HCT116 (cell line): Measurements from ENCODE around the gene CDC45. TPM values are rescaled to one million over a fixed set of nuclear protein-coding genes. Genes with fewer than 3 reads are reported as not detected.

Source experiments
- ATAC-seq: fragments of 200-7000 bp; cut with Tn5 transposase; 2 replicates; pipeline ENCODE4 v1.9.1; 2020; ENCODE audit warnings: mild to moderate bottlenecking, moderate library complexity
- BruUV-seq: library from RNA; stranded (reverse); fragments of 400-500 nt; replicated peaks from 2 replicates; lab custom pipeline; 2021; lab: Mats Ljungman, UMichigan
- CTCF ChIA-PET: fragments of 300-600 bp; sonication (Branson Sonifier 250); formaldehyde crosslinking; loops from one replicate; lab custom pipeline; 2021; ENCODE audit warnings: antibody characterized with exemption; lab: Charles Lee
- POLR2A ChIA-PET: fragments of 300-600, 350-600 bp; sonication (Branson Sonifier 250); formaldehyde crosslinking; loops from one replicate; lab custom pipeline; 2021; ENCODE audit warnings: antibody characterized with exemption; lab: Charles Lee
- RAD21 ChIA-PET, 2 experiments: fragments of 300-600 bp; sonication (Branson Sonifier 250); formaldehyde crosslinking; loops; one replicate each; lab custom pipeline; 2023; ENCODE audit warnings: low total read pairs in 2 of 2; ENCODE audit not compliant: uncharacterized antibody in 2 of 2, unreplicated experiment in 2 of 2, low non-redundant PET in 1 of 2; lab: Charles Lee
- DNase-seq: peaks from one replicate; pipeline ENCODE4 v3.0.0-alpha.2; 2010; ENCODE audit warnings: low read depth, low spot score
- H2AFZ ChIP-seq: fragments of 200-600 bp; shearing (Covaris generic), sonication (generic); 2 replicates; pipeline ENCODE4 v1.6.1; 2017; ENCODE audit warnings: low read depth, mixed run types, mixed read lengths, antibody characterized with exemption, low read length; ENCODE audit not compliant: poor library complexity, severe bottlenecking
- H3K27ac ChIP-seq: 2 replicates; pipeline ENCODE4 v1.5.1; 2012; ENCODE audit warnings: low read depth, low read length
- H3K27me3 ChIP-seq: fragments of 200-600 bp; sonication (generic); 2 replicates; pipeline ENCODE4 v1.6.1; 2016; ENCODE audit warnings: mixed run types, low read length, mixed read lengths; ENCODE audit not compliant: insufficient read depth
- H3K36me3 ChIP-seq, 2 experiments: fragments of 200-500 bp in 1 of 2; fragments of 200-600 bp in 1 of 2; sonication (Bioruptor generic) in 1 of 2; sonication (generic) in 1 of 2; 2 replicates each; pipeline versions ENCODE4 v1.5.1 to v1.6.1; 2014 to 2016; ENCODE audit warnings: low read length in 2 of 2, inconsistent platforms in 1 of 2, mixed read lengths in 1 of 2, mixed run types in 1 of 2; ENCODE audit not compliant: insufficient read depth in 2 of 2, control insufficient read depth in 1 of 2
- H3K4me1 ChIP-seq, 2 experiments: fragments of 200-600 bp in 1 of 2; sonication (generic) in 1 of 2; 2 replicates each; pipeline versions ENCODE4 v1.5.1 to v1.6.1; 2012 to 2017; ENCODE audit warnings: low read length in 2 of 2, inconsistent platforms in 1 of 2, mild to moderate bottlenecking in 1 of 2, mixed read lengths in 1 of 2, mixed run types in 1 of 2, moderate library complexity in 1 of 2; ENCODE audit not compliant: insufficient read depth in 2 of 2, control insufficient read depth in 1 of 2
- H3K4me2 ChIP-seq: fragments of 200-600 bp; sonication (generic); 2 replicates; pipeline ENCODE4 v1.6.1; 2017; ENCODE audit warnings: mixed run types, low read length, mixed read lengths
- H3K4me3 ChIP-seq, 2 experiments: fragments of 200-600 bp in 1 of 2; sonication (generic) in 1 of 2; replicated peaks in 1 of 2; 2 replicates each; pipeline ENCODE4 v1.5.1; 2011 to 2016; ENCODE audit warnings: low read length in 2 of 2, control low read depth in 1 of 2, low read depth in 1 of 2, mild to moderate bottlenecking in 1 of 2, mixed read lengths in 1 of 2, mixed run types in 1 of 2
- H3K79me2 ChIP-seq: fragments of 200-600 bp; sonication (generic); 2 replicates; pipeline ENCODE4 v1.6.1; 2017; ENCODE audit warnings: mild to moderate bottlenecking, mixed run types, low read length, moderate library complexity, mixed read lengths; ENCODE audit not compliant: insufficient read depth
- H3K9ac ChIP-seq: fragments of 200-600 bp; sonication (generic); 2 replicates; pipeline ENCODE4 v1.6.1; 2016; ENCODE audit warnings: low read length, mixed read lengths
- H3K9me2 ChIP-seq: fragments of 200-600 bp; sonication (generic), shearing (Covaris generic); 2 replicates; pipeline ENCODE4 v1.6.1; 2017; ENCODE audit warnings: mixed run types, mild to moderate bottlenecking, moderate library complexity; ENCODE audit not compliant: insufficient read depth
- H3K9me3 ChIP-seq, 2 experiments: fragments of 200-500 bp in 1 of 2; fragments of 200-600 bp in 1 of 2; sonication (Bioruptor generic) in 1 of 2; sonication (generic) in 1 of 2; 2 replicates each; pipeline ENCODE4 v1.6.1; 2014 to 2017; ENCODE audit warnings: low read length in 2 of 2, mixed read lengths in 2 of 2, inconsistent platforms in 1 of 2, low read depth in 1 of 2, mild to moderate bottlenecking in 1 of 2, mixed run types in 1 of 2, moderate library complexity in 1 of 2; ENCODE audit not compliant: control insufficient read depth in 1 of 2, insufficient read depth in 1 of 2
- H4K20me1 ChIP-seq: fragments of 200-600 bp; sonication (generic), shearing (Covaris generic); 2 replicates; pipeline ENCODE4 v1.6.1; 2017; ENCODE audit warnings: mixed run types, mild to moderate bottlenecking, moderate library complexity; ENCODE audit not compliant: insufficient read depth
- CBX3 ChIP-seq: IDR thresholded peaks from 2 replicates; pipeline ENCODE4 v1.6.1; 2012; ENCODE audit warnings: low read depth
- CTCF ChIP-seq, 3 experiments: fragments of 200-600 bp in 1 of 3; sonication (generic) in 1 of 3; IDR thresholded peaks in 2 of 3; conservative IDR thresholded peaks in 1 of 3; 2 replicates each; pipeline ENCODE4 v1.5.1; 2012 to 2017; ENCODE audit warnings: low read depth in 2 of 3, low read length in 2 of 3, antibody characterized with exemption in 1 of 3, borderline replicate concordance in 1 of 3, control low read depth in 1 of 3, mild to moderate bottlenecking in 1 of 3, mixed read lengths in 1 of 3, mixed run types in 1 of 3, moderate library complexity in 1 of 3; ENCODE audit not compliant: insufficient read depth in 1 of 3
- EZH2 ChIP-seq: fragments of 200-600 bp; sonication (generic); IDR thresholded peaks from 2 replicates; pipeline ENCODE4 v1.6.1; 2017; ENCODE audit warnings: antibody characterized with exemption, mixed run types
- EZH2phosphoT487 ChIP-seq: fragments of 200-600 bp; IDR thresholded peaks from 2 replicates; pipeline ENCODE4 v1.6.1; 2018; ENCODE audit warnings: antibody characterized with exemption, borderline replicate concordance
- FOSL1 ChIP-seq: IDR thresholded peaks from 2 replicates; pipeline ENCODE4 v1.6.1; 2012; ENCODE audit warnings: low read depth
- JUND ChIP-seq: IDR thresholded peaks from 2 replicates; pipeline ENCODE4 v1.6.1; 2012
- POLR2A ChIP-seq: IDR thresholded peaks from 2 replicates; pipeline ENCODE4 v1.7.0; 2011; ENCODE audit warnings: borderline replicate concordance; ENCODE audit not compliant: insufficient read depth, insufficient read length; ENCODE audit errors: extremely low read depth
- SIN3A ChIP-seq: IDR thresholded peaks from 2 replicates; pipeline ENCODE4 v1.6.1; 2012; ENCODE audit warnings: low read depth
- SRF ChIP-seq: IDR thresholded peaks from 2 replicates; pipeline ENCODE4 v1.6.1; 2012; ENCODE audit warnings: low read depth
- TCF7L2 ChIP-seq: IDR thresholded peaks from 2 replicates; pipeline ENCODE4 v1.7.0; 2011; ENCODE audit warnings: borderline replicate concordance, inconsistent platforms; ENCODE audit not compliant: insufficient read depth, insufficient read length; ENCODE audit errors: extremely low read depth
- intact Hi-C: fragments of 100-400 bp; cut with micrococcal nuclease; formaldehyde crosslinking; loops from 2 replicates; pipeline ENCODE4 v1.10.0; 2022
- total RNA-seq: library from RNA; stranded (reverse); gene quantifications from one replicate; pipeline ENCODE4 v1.2.1, GENCODE V29; 2021; ENCODE audit not compliant: unreplicated experiment

The CDC45 gene
- total RNA-seq, 1 experiment from 2014 or later, result 43.4 TPM

GRCh38 chr22:19510919-19511341 is 31.2 kb downstream of the CDC45 start:
- ChIA-PET POLR2A (interaction anchor here (0.7 kb wide), 1 partner anchor 9 kb away, joined by 3 read pairs; no protein-coding TSS in a partner anchor), RAD21 (no interaction called here), CTCF (no interaction called here)
- DNase-seq, result no peak
- no TSS peak for BruUV-seq
- no peak overlapping the region for H2AFZ ChIP-seq
- no peaks in the 10 kb centered on the region for H3K79me2 ChIP-seq
- ATAC-seq, result no peak
- H3K4me1 ChIP-seq, result no peaks in the 10 kb centered on the region
- peaks cover 7 to 40% of the 10 kb centered on the region in 2 experiments; a peak in 3 of 4 replicates for H3K36me3 ChIP-seq
- no peaks in the 10 kb centered on the region for H4K20me1 ChIP-seq
- no peaks in the 10 kb centered on the region for H3K9me3 ChIP-seq
- no peak overlapping the region for H3K27ac ChIP-seq
- no peak overlapping the region for H3K9ac ChIP-seq
- no peak overlapping the region for H3K4me3 ChIP-seq
- no peaks in the 10 kb centered on the region for H3K9me2 ChIP-seq
- H3K27me3 ChIP-seq, result no peaks in the 10 kb centered on the region
- TF ChIP-seq FOSL1 (no peak), SIN3A (no peak), JUND (no peak), TCF7L2 (no peak), SRF (no peak), POLR2A (no peak), CTCF (IDR thresholded peaks at IDR 0.05 in 2 of 3, conservative IDR thresholded peaks at IDR 0.05 in 1 of 3; ENCODE audit: borderline replicate concordance in 1 of 3, insufficient read depth in 1 of 3, low read depth in 2 of 3, low read length in 2 of 3) (no peak), CBX3 (no peak)
- intact Hi-C loops, result no loop called here
- no peak overlapping the region for H3K4me2 ChIP-seq

- no peak for DNase-seq
- intact Hi-C loops, result no loop called here
- Histone ChIP-seq H3K9me2 (no peaks in the 10 kb centered on the region), H3K4me2 (no peak overlapping the region), H2AFZ (no peak overlapping the region), H3K4me3 (no peak overlapping the region), H3K4me1 (no peaks in the 10 kb centered on the region), H3K36me3 (peaks cover 7 to 38% of the 10 kb centered on the region in 2 experiments; a peak in 3 of 4 replicates), H4K20me1 (no peaks in the 10 kb centered on the region), H3K9ac (no peak overlapping the region), H3K27me3 (no peaks in the 10 kb centered on the region), H3K79me2 (no peaks in the 10 kb centered on the region), H3K9me3 (no peaks in the 10 kb centered on the region), H3K27ac (no peak overlapping the region)
- no peak for ATAC-seq
- BruUV-seq, result no TSS peak
- ChIA-PET RAD21 (no interaction called here), POLR2A (no interaction called here), CTCF (no interaction called here)
- TF ChIP-seq EZH2, result no peak
- TF ChIP-seq EZH2phosphoT487, result no peak
Measured at GRCh38 chr22:19513823-19514222, 34.1 kb downstream of the CDC45 start.
